GM18498 (cell line): ENCODE data around the gene PIK3C2G.
"Not testable (repeated sequence)": the region's sequence is repeated elsewhere in the genome, so short reads cannot be mapped to it uniquely, and the experiment has no call there.

Experiments
- ATAC-seq: cut with Tn5 transposase; IDR thresholded peaks from one replicate; pipeline ENCODE4 v1.9.1; 2021; ENCODE audit warnings: mild to moderate bottlenecking, moderate library complexity; ENCODE audit not compliant: unreplicated experiment

The PIK3C2G gene, protein sequence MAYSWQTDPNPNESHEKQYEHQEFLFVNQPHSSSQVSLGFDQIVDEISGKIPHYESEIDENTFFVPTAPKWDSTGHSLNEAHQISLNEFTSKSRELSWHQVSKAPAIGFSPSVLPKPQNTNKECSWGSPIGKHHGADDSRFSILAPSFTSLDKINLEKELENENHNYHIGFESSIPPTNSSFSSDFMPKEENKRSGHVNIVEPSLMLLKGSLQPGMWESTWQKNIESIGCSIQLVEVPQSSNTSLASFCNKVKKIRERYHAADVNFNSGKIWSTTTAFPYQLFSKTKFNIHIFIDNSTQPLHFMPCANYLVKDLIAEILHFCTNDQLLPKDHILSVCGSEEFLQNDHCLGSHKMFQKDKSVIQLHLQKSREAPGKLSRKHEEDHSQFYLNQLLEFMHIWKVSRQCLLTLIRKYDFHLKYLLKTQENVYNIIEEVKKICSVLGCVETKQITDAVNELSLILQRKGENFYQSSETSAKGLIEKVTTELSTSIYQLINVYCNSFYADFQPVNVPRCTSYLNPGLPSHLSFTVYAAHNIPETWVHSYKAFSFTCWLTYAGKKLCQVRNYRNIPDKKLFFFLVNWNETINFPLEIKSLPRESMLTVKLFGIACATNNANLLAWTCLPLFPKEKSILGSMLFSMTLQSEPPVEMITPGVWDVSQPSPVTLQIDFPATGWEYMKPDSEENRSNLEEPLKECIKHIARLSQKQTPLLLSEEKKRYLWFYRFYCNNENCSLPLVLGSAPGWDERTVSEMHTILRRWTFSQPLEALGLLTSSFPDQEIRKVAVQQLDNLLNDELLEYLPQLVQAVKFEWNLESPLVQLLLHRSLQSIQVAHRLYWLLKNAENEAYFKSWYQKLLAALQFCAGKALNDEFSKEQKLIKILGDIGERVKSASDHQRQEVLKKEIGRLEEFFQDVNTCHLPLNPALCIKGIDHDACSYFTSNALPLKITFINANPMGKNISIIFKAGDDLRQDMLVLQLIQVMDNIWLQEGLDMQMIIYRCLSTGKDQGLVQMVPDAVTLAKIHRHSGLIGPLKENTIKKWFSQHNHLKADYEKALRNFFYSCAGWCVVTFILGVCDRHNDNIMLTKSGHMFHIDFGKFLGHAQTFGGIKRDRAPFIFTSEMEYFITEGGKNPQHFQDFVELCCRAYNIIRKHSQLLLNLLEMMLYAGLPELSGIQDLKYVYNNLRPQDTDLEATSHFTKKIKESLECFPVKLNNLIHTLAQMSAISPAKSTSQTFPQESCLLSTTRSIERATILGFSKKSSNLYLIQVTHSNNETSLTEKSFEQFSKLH (N-terminal part only)

DNA sequence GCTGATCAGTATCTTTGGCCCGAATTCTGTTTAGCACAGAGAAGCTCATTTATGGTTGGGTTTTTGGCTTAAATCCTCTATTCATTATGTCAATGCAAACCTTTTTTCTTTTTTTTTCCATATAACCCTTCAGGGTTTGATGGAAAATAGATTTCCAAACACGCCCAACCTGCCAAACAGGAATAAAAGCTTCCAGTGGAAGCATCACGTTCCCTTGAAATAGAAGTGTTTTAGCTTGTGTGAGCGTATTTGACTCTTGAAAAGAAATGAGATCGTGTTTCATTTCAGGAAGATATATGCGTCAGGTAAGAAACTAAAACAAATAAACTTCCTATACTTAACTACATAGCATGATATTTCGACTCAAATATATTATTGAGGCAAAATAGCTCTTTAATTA lies at the start of gene PIK3C2G:
PIK3C2G (plus strand) TSS at position 246 of the 400 bp plus-strand sequence. CDS start 20,564 bp downstream, outside the sequence.
- no peak for ATAC-seq

DNA sequence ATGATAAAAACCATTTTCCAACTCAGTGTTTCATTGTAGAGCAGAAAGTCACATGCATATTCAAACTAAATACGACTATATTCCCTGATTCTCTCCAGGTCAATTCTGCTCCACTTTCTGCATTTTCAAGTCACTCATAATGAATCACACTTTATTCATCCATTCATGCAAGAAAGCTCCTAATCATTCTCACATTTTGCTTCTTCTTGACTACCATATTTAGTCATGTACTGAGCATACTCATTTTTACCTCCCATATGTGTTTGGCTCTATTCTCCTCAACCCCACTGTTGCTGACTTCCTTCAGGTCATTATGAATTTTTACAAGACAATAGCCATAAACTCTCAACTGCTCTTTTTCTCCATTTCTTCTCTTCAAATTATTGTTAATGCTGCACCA lies 43.4 kb upstream of the PIK3C2G start:
- no peak for ATAC-seq

DNA sequence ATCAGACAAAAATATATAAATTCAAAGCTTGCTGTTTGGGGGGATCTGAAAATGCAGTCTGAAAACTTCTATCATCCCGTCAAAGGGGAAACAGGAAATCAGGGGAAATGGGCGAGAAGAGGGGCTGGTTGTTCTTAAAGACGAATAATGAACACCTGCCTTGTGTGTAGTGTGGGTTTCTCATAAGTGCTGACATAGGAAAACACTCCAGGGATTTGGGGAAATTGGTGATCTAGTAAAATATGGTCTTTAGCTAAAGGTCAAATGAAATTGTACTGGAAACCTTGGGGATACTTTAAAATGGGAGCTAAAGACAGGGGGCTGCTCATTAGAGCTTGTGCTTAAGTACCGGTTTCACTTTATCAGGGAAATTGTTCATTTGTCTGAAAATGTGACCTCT lies 39.6 kb upstream of the PIK3C2G start:
- ATAC-seq = no peak

DNA sequence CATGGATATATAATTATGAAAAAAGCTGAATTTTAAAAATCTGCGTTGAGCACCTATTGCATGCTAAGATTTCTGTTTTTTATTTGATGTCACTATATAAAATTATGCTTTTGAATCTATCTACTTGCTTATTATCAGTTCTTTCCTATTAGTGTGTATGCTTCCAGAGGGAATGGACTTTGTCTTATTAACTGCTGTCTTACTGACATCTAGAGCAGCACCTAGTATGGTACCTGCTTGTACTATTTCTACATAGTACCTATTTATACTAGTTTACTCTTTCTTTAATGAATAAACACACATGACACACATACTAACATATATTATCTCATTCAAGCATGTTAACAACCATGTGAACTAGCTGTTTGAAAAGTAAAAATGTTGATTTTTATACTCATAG lies 38.6 kb upstream of the PIK3C2G start:
- ATAC-seq = no peak

DNA sequence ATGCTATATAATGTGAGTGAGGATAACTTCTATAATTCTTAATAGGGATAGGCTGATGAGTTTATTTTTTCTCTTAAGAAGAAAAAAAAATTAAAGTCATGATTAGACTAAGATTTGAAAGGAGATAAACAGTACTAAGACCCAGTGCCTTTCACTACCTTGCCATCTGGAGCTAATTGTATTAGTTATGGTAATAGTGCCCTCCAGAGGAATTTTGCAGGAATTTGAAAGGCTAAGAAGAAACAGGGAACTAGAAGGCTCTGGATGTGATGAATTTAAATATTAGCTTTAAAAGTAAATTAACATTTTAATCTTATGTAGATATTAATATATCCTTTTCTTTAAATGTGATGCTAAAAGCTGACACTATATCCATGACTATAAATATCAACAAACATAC lies 36.6 kb upstream of the PIK3C2G start:
- ATAC-seq = no peak

DNA sequence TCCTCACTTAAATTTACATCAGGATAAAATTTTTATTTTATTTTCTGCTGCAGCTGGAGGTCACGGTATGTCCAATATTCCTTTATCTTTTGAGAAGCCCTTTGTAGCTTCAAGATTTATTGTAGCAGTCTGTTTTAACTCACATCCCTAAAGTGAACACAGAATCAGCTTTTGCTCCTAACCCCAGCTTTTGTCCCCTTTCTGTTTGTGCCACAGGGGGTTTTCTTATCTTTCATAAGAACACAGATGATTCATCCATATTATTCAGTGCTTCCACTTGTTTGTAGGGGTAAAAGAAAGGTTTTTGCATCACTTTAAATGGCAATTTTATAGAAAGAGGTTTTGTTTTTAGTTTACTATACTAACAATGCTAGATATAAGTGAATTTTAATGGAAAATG lies 21.8 kb upstream of the PIK3C2G start:
- no peak for ATAC-seq

DNA sequence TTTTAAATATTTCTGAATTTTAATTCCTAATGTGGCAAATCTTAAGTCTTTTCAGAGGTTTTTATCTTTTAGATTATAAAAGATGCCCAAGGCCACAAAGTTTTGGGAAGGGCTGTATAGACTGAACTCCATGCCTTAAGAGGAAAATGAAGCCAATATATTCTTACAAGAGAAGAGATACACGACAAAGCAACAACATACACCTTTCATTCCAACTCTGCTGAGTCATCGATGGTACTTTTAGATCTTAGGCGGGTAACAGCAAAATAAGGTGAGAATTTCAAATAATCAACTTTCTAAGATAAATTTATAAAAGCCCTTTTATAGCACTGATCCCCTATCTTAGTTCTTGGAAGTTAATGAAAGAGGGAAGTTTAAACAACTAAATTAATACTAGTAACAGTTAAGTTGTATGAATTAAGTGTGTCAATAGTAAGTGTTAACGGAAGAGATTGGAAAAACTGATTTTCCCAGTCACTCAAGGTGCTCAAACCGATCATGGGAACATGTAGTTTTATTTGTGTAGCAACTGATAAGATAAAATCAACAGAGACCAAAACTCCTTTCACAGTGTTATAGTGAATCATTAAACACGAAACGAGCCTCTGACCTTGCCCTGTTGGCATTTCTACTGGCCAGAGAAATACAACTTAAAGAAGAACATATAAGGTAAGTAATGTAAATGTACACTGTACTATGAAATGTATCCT lies 18.8 kb upstream of the PIK3C2G start:
- ATAC-seq = no peak

DNA sequence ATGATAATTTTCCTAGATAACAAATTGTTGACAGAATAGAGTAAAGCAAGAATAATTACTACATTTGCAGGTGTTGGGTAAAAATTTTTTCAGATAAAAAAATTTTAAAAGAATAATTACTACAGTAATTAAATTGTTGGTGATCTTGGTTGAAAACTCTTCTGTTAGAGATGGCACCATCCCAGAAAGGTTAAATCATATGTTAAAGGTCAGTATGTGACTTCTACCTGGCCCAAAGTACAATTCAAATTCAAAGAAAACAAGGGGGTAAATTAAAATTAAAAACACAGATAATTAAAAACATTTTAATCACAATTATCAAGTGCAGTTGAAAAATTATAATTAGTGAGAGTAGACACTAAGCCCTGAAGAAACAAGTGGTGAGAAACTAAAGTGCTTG lies 18.1 kb upstream of the PIK3C2G start:
- no peak for ATAC-seq

DNA sequence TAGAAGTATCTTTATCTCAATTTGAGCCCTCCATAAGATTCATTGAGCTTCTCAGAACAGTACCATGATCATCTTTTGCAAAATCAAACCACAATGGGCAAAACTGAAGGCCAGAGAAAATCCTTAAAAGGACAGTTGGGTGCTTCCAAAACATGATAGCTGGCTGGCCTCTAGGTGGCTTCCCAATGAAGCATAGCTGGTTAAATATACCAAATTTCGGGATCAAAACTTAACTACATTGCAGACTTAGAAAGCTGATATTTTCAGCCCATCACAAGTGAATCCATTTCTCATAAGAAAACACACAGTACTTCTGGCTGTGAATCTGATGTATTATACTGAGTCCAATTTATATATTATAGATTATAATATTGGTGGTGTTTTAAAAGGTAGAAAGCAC lies 15.3 kb upstream of the PIK3C2G start:
- ATAC-seq = no peak

DNA sequence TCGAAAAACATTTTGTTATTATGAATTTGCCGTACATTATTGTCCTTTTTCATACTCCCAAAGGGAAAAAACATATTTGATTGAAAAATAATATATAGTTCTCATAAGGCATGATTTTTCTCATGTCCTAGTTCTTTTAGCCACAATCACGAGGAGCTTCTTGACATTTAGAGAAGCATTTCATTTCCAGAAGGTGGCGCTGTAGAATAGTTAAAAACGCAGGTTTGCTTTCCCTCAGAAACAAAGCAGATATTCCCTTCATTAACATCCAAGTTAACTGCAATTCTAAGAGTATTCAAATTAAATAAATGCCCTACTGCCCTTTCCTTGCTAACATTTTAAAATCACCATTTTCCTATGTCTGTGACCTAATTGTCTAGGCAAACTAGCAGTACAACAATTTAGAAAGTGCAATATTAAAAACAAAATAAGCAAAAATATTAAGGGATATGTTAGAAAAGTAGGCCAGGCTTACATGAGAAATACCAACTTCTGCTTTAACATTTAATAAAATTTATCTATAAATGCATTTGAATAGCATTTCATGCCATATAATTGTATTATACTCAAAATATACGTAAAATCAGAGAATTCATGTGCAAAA lies 10.9 kb upstream of the PIK3C2G start:
- ATAC-seq = no peak

DNA sequence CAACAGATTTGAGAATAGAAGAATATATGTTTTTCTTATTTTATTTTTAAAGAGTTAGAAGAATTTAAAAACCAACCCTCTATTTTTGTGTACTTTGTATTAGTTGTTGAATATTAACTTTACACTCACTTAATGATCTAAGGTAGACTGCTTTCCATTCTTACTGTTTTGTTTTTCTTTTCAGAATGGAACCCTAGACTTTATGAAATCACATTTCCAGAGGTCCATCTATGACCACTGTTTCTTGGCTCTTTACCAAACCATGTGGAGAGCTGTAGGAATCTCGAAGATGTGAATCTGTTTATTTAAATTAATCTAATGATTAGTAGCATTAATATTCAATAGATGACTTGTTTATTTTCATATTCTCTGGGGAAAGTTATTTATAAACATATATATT lies 7.2 kb upstream of the PIK3C2G start:
- ATAC-seq = no peak

DNA sequence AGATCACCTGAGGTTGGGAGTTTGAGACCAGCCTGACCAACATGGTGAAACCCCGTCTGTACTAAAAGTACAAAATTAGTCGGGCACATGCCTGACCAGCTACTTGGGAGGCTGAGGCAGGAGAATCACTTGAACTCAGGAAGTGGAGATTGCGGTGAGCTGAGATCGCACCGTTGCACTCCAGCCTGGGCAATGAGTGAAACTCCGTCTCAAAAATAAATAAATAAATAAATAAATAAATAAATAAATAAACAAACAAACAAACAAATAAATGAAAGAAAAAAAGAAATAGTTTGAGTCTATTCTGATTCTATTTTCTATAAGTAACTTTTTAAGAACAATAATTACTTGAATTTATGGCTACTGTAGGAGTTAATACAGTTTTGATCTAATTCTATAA lies 6.3 kb upstream of the PIK3C2G start:
- ATAC-seq = not testable (repeated sequence)

DNA sequence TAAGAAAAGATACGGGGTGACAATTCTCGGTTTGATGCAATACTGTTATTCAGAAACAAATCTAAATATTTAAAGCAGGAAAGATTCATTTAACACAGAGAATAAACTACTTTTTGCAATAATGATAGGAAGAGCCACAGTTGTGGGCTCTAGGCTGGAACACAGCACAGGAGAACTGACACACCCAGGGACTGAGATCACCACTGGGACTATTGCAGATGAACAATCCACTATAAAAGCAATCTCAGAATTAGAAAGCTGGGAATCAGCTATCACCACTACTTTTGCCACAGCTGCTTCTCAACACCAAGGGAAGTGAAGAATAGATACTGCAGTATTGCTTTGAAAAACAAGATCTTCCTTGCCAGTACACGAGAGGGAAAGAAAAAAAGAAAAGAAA lies 4.1 kb upstream of the PIK3C2G start:
- ATAC-seq = no peak

DNA sequence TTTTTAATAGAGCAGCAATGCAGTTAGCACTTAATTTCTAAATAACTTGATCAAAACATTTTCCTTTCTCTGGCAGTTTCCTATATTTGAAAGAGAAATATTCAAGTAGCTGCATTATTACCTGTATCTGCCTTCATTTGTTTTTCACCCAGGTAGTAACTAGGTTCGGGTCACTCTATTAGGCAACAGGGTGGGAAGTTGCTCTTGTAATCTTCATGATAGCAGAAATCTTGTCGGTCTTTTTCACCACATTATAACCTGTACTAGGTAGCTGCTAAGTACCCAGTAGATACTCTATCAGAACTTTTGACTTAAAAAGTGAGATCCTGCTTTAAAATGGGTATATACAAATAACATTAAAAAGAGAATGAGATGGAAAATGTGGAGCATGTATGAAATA lies 2.4 kb upstream of the PIK3C2G start:
- ATAC-seq = no peak

DNA sequence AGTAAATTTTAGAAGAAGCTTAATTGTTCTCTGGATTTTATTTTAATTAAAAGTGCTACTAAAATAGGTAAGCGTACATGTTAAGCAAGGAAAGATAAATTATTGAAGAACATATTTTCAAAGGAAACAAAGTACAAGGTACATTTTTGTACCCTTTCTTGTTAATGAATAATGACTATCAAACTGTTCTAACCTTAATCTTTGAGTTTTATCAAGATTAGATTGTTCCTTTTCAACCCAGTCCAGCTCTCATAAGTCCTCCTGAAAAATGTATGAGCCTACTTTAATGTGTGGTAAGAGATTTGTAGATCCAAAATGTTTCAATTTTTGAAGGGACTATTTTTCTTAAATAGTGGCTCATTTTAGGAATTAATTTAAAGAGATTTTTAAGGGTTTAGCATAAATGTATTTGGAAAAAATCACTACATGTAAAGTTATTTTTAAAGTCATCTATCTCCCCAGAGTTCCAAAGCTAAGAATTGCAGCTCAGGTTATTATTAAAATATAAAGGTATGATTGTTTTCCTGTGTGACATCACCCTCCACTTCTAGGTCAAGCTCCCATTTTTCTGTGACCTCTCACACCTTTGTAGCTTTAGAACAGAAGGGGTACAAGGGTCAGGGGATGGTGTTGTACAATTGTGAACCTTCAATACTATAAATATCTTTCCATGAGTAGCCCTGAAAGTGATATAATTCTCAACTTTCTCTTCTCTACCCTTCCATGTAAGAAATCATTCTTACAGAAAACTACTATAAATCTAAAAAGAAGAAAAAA lies 1.2 kb upstream of the PIK3C2G start:
- ATAC-seq = no peak

DNA sequence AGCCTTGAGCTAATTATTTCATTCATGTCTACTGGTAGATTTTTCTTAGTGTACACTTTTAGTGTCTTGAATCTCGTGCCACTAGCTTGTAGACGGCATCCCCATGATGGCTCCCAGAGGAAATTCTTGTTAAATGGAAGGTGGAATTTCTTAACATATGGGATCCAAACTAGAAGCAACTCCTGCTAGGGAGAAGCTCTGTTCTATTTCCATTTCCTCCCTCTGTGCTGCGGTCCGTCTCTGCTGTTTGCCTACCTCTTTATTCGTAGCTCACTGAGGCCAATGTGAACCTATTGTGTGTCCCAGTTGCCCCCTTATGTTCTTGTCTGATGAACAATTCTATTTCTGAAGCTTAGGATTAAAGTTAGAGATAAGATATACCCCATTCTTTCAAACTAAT lies 588 bp downstream of the PIK3C2G start:
- ATAC-seq = no peak

DNA sequence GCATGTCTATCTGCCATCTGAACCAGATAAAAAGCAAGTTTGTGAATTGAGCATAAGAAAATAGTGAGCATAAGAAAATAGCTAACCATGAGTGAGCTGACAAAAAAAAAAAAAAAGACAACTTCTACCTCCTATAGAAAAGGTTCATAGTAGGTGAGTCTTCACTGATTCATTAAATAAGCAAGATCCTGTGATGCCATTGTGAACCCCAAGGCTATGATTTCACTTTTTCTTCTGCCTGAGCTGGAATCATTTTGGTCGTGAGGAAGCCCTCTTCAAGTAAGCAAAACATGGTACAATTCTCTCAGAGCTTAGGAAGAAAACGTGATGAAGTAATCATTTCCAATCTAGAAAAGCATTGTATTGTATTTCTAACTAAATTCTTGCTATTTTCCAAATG lies 1.2 kb downstream of the PIK3C2G start:
- ATAC-seq = no peak

DNA sequence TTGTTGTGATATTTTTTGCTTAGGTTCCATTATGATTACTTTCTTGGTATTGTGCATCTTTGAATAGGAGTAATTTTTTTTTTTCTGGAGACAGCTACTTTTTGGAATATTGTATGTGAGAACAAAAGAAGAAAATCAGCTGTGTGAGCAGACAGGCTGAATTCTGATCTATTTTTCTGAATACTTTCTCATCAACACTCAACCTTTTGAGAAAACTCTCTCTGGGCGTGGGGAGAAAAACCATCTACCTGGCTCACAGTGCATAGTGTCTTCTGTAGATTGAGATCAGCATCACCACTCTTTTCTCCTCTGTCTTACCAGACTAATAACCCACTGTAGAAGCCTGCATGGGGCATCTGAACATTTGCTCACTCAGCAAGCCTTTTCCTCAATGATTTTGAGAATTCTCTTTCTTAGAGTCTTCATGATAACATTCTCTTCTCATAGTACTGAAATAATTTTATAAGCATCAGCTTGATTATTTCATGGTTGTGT lies 3.3 kb downstream of the PIK3C2G start:
- ATAC-seq = no peak

DNA sequence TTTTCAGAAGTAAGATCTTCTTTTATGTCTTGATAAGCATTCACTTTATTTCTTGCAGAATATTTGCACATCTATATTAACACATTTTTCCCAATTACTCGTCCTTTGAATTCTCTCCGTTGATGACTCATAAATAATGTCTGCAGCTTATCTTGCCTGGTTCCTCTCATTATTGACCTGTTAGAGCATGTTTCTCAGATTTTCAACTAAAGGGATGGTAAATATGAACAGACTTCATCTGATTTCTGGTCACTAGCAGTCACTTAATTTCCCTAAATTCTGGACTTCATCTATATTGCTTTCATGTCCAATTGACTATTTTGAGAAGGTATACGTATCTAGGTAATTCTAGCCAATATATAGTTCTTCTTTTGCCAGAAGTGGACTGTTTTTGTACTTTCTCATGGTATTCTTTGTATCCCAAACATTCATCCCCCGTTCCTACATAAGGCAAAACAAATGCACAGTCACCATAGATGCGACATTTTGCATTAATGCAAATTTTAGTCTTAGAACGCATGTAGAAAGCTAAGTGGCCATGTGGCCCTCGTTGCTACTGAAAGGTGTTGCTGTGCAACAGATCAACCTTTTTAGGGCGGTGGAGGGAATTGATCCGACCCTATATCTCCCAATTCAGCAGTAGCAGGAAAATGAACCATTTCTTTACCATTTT lies 6.2 kb downstream of the PIK3C2G start:
- ATAC-seq = no peak
